Measurements from ENCODE around the gene DCST2. TPM values are rescaled to one million over a fixed set of nuclear protein-coding genes. Genes with fewer than 3 reads are reported as not detected.

Gene DCST2
- total and polyA plus RNA-seq, 9 of the 15 experiments (the other 6 are each of a cell fraction or from before 2014, with no cell fraction given): 0.09 to 0.49 (median 0.11) TPM; not detected in 3

DNA sequence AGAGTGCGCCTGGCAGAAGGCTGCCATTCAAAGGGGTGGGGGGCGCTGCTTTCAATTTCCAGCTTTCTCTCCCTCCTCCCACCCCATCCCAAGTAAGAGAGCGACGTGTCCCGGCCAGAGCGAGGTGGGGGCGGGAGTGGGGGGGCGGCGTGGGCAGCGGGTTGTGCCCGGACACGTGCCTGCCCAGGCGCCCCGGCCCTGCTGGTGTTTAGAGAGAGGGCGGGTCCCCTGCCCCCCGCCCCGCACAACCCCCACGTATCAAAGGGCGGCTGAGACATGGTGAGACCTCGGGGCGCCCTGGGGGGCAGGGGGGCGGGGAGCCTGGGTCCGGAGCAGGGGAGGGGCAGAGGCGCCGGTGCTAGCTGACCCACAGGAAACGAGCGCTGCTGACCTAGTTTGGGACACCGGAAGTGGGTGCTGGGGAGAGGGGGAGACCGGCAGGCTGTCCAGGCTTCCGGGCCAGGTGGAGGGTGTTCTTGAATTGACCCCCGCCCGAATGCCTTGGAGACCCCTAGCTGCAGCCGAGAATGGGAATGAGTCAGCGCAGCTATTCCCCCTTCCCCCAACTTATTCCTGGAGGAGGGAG lies 29.7 kb downstream of the DCST2 start (continued):
- no peak for TF ChIP-seq MEF2A (IDR thresholded peaks at IDR 0.05; ENCODE audit: control insufficient read depth, low read depth, low read length)
- no peak for TF ChIP-seq ZNF146 (CRISPR knock-in tag; IDR thresholded peaks at IDR 0.05; ENCODE audit: unreplicated experiment)
- TF ChIP-seq, protein P1, sequence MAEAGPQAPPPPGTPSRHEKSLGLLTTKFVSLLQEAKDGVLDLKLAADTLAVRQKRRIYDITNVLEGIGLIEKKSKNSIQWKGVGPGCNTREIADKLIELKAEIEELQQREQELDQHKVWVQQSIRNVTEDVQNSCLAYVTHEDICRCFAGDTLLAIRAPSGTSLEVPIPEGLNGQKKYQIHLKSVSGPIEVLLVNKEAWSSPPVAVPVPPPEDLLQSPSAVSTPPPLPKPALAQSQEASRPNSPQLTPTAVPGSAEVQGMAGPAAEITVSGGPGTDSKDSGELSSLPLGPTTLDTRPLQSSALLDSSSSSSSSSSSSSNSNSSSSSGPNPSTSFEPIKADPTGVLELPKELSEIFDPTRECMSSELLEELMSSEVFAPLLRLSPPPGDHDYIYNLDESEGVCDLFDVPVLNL (CRISPR knock-in tag; IDR thresholded peaks at IDR 0.05; ENCODE audit: low read depth): no peak
- TF ChIP-seq, protein P2, sequence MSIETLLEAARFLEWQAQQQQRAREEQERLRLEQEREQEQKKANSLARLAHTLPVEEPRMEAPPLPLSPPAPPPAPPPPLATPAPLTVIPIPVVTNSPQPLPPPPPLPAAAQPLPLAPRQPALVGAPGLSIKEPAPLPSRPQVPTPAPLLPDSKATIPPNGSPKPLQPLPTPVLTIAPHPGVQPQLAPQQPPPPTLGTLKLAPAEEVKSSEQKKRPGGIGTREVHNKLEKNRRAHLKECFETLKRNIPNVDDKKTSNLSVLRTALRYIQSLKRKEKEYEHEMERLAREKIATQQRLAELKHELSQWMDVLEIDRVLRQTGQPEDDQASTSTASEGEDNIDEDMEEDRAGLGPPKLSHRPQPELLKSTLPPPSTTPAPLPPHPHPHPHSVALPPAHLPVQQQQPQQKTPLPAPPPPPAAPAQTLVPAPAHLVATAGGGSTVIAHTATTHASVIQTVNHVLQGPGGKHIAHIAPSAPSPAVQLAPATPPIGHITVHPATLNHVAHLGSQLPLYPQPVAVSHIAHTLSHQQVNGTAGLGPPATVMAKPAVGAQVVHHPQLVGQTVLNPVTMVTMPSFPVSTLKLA (conservative IDR thresholded peaks at IDR 0.05): peak; percentile 64 to 79
- TF ChIP-seq, protein P3, sequence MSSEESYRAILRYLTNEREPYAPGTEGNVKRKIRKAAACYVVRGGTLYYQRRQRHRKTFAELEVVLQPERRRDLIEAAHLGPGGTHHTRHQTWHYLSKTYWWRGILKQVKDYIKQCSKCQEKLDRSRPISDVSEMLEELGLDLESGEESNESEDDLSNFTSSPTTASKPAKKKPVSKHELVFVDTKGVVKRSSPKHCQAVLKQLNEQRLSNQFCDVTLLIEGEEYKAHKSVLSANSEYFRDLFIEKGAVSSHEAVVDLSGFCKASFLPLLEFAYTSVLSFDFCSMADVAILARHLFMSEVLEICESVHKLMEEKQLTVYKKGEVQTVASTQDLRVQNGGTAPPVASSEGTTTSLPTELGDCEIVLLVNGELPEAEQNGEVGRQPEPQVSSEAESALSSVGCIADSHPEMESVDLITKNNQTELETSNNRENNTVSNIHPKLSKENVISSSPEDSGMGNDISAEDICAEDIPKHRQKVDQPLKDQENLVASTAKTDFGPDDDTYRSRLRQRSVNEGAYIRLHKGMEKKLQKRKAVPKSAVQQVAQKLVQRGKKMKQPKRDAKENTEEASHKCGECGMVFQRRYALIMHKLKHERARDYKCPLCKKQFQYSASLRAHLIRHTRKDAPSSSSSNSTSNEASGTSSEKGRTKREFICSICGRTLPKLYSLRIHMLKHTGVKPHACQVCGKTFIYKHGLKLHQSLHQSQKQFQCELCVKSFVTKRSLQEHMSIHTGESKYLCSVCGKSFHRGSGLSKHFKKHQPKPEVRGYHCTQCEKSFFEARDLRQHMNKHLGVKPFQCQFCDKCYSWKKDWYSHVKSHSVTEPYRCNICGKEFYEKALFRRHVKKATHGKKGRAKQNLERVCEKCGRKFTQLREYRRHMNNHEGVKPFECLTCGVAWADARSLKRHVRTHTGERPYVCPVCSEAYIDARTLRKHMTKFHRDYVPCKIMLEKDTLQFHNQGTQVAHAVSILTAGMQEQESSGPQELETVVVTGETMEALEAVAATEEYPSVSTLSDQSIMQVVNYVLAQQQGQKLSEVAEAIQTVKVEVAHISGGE (CRISPR knock-in tag; IDR thresholded peaks at IDR 0.05): 0 out of 6 replicates have a peak, but pooled peaks of 1 of the 3 experiments have one; percentile 43
- TF ChIP-seq KAT7 (CRISPR knock-in tag; IDR thresholded peaks at IDR 0.05; ENCODE audit: borderline replicate concordance): 0 out of 2 replicates have a peak, but pooled peaks have one; percentile 28
- peak; percentile 87; the same call in 1 of the 2 replicates for TF ChIP-seq ZBTB7A (IDR thresholded peaks at IDR 0.05; ENCODE audit: borderline replicate concordance, control insufficient read depth, low read depth, low read length)
- TF ChIP-seq ZNF263 (CRISPR knock-in tag; IDR thresholded peaks at IDR 0.05; ENCODE audit: borderline replicate concordance): 0 out of 2 replicates have a peak, but pooled peaks have one; percentile 24
- TF ChIP-seq ZNF77 (CRISPR knock-in tag; IDR thresholded peaks at IDR 0.05): no peak
- TF ChIP-seq, protein P4, sequence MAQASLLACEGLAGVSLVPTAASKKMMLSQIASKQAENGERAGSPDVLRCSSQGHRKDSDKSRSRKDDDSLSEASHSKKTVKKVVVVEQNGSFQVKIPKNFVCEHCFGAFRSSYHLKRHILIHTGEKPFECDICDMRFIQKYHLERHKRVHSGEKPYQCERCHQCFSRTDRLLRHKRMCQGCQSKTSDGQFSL (CRISPR knock-in tag; IDR thresholded peaks at IDR 0.05): peak; percentile 73
- TF ChIP-seq, protein P4 (tag; IDR thresholded peaks at IDR 0.05): peak in 1 of 2 experiments; percentile 80; a peak in 2 of 4 replicates
- TF ChIP-seq NCOR1 (IDR thresholded peaks at IDR 0.05): peak; percentile 42; the same call in 1 of the 2 replicates
- no peak for TF ChIP-seq NUFIP1 (IDR thresholded peaks at IDR 0.05; ENCODE audit: partially characterized antibody)
- TF ChIP-seq, protein P5, sequence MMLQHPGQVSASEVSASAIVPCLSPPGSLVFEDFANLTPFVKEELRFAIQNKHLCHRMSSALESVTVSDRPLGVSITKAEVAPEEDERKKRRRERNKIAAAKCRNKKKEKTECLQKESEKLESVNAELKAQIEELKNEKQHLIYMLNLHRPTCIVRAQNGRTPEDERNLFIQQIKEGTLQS (IDR thresholded peaks at IDR 0.05): peak; percentile 40; the same call in 1 of the 2 replicates
- TF ChIP-seq, protein P5 (CRISPR knock-in tag; conservative IDR thresholded peaks at IDR 0.05): no peak
- no peak for TF ChIP-seq RUNX1 (IDR thresholded peaks at IDR 0.05; ENCODE audit: low read depth)
- peak; percentile 84 for TF ChIP-seq ETV1 (tag; conservative IDR thresholded peaks at IDR 0.05; ENCODE audit: low read depth)
- peak; percentile 95 for TF ChIP-seq EGR1 (conservative IDR thresholded peaks at IDR 0.05)
- no peak for TF ChIP-seq U2AF2 (optimal IDR thresholded peaks at IDR 0.05; ENCODE audit: low read depth, low read length)

All from K562 (cell line).